Activated T-helper 9 cell treated with anti-CD3 and anti-CD28 coated beads, Interleukin-2, amount 50 U/mL, for 16 hours (primary cell): ENCODE measurements around the gene TKTL2.

Experiments
- DNase-seq: peaks from one replicate; pipeline ENCODE4 v3.0.0-alpha.2; 2020; ENCODE audit warnings: low read depth

TKTL2 gene

DNA sequence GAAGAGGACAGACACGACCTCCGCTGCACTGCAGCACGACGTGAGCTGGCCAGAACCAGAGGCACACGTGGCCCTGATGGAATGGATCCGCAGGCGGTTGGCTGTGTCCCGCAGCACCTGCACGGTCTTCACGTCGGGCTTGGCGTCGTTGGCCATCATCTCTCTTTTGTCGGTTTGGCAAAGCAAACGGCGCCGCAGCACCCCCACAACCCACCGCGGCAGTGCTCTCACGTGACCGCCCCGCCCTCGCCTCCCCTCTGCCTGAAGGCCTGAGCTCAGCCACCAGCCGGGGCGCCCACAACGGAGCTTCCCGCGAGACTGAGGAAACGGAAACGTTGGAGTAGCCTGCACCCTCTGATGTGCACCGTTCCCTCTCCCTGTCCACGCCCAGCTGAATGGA is at the start of gene TKTL2:
Gene TKTL2, minus strand, starts transcription at position 179 of the 400 bp plus-strand sequence. Its CDS starts 20 bp downstream, at position 159.
- DNase-seq = no peak

GRCh38 chr4:163515198-163515597 is 41.6 kb upstream of the TKTL2 start:
- DNase-seq = no peak

DNA sequence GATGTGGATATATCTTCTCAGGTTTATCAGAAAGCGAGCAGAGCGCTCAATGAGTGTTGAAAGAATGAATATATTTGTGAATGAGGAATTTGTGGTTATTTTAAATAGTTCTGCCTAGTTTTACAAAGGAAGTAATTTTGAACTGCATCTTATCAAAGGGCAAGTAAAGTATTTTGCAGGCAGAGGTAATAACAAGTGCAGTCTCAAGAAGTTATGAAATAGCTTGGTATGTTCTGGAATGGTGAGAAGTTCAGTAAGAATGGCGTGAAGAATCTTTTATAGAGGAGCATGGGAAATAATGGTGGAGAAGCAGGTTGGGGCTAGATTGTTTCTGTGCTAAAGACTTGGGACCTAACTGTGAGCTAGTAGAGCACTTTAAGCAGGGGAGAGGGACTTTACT is 31.8 kb upstream of the TKTL2 start:
- DNase-seq = no peak

- no peak for DNase-seq
Observed at GRCh38 chr4:163500586-163500985, 27.0 kb upstream of the TKTL2 start.

GRCh38 chr4:163495900-163496299 is 22.3 kb upstream of the TKTL2 start:
- DNase-seq = no peak

DNA sequence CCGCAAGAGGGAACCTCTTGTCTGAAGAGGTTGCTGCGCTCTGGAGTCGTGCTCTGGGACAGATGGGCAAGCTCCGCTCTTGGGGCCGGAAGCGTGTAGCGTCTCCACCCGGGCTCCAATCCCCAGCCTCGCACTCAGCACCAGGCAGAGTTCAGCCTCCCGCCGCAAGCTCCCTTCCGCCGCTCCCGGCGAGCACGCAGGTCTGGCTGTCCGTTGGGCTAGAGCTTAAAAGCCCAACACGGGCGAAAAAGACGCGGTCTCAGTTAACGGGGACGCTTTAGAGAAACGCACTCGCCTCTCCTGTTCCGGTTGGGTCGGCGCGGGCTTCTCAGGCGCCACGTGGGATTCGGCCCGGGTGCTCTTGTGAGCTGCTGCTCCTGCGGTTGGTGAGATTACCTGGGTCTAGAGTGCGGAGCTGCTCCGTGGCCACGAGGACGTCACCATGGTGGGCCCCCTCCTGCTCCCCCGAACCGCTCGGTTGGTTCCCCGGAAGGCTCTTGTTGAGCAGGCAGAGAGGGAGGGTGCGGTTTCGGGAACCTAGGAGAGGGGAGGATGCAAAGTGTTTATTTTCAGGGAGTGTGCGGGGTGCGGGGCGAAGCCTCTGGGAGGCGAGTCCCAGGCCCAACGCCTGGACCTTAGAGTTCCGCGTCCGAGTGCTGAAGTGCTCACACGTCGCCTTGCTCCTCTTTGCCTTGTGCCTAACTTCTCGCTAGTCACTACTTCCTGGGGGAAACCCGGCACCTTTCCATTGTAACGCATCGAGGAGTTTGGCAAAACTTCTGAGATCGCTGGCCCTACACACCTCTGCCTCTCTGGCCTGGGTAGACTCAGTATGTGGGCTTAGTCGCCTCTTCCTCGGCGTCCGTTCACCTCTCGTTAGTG is 21.0 kb upstream of the TKTL2 start, which contains the start of gene TMA16:
Gene TMA16, plus strand, starts transcription at position 331 of the 882 bp plus-strand sequence. Its CDS starts 112 bp downstream, at position 443.
- DNase-seq = peak; percentile 68

GRCh38 chr4:163493643-163494359 is 20.2 kb upstream of the TKTL2 start:
- no peak for DNase-seq

GRCh38 chr4:163492951-163493504 is 19.5 kb upstream of the TKTL2 start:
- no peak for DNase-seq

GRCh38 chr4:163489929-163490328 is 16.4 kb upstream of the TKTL2 start:
- no peak for DNase-seq

GRCh38 chr4:163486321-163486720 is 12.8 kb upstream of the TKTL2 start:
- DNase-seq = no peak

GRCh38 chr4:163485589-163485988 is 12.0 kb upstream of the TKTL2 start:
- DNase-seq = no peak

GRCh38 chr4:163484906-163485305 is 11.4 kb upstream of the TKTL2 start:
- no peak for DNase-seq

GRCh38 chr4:163482190-163482589 is 8.6 kb upstream of the TKTL2 start:
- DNase-seq = no peak

GRCh38 chr4:163476761-163477438 is 3.3 kb upstream of the TKTL2 start:
- no peak for DNase-seq

GRCh38 chr4:163474027-163474426 is 473 bp upstream of the TKTL2 start:
- DNase-seq = no peak

DNA sequence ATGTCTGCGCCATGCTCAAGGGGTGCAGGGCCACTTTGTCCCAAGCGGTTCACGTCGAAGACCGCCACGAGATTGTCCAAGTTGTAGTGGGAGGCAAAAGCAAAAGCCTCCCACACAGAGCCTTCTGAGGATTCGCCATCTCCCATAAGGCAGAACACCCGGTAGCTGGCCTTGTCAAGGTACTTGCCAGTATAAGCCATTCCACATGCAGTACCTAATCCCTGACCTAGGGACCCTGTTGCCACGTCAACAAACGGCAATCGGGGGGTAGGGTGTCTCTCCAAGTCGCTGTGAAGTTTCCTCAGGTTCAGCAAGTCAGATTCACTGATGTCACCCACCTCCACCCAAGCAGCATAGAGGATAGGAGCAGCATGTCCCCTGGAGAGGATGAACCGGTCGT is 424 bp downstream of the TKTL2 start:
- DNase-seq = no peak

DNA sequence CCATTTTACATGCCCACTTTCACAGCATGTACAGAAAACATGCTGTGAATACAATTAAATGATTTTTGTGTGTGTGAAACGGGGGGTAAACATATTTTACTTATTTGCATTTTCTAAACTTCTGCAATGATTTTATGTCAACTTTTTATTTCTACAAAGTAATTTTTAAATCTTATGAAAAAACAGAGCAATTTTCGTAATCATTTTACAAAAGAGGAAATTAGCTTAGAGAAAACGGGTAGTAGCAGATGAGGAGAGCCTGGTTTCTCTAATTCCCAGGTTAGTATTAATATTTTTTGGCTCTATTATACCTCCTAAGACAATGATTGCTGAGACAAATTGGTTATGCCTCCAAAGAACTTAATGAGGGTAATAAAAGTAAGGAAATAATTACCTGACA is 3.2 kb downstream of the TKTL2 start:
- DNase-seq = no peak

- DNase-seq = no peak
Observed at GRCh38 chr4:163467082-163467770, 6.3 kb downstream of the TKTL2 start.

GRCh38 chr4:163462556-163462955 is 11.0 kb downstream of the TKTL2 start:
- DNase-seq = no peak

DNA sequence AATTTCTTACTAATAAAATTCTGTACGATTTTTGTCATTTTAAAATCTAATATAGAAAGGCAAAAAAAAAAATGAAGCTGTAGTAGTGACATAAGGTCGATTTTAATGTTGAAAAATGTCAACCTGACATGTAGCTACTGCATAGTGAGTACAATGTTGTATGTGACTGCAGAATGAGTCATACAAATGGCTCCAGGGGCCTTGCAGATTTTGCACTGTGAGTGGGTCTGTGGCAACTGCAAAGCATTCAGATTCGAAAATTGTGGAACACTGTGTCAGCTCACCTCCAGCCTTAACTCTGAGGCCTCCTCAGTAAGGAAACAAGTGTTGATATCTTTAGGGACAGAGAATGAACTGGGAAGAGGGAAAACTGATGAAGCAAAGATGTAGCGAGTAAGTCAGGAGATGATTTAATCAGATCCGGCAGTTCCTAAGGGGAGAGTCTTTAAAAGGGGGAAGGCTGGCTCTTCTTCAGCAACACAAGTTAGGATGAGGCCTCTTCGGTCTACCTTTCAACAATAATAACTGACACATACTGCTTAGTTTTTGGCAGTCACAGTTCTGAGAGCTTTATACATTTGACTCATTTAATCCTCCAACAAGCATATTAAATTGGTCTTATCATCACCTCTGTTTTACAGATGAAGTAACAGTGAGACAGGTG is 24.9 kb downstream of the TKTL2 start:
- DNase-seq = no peak

GRCh38 chr4:163447481-163447880 is 26.1 kb downstream of the TKTL2 start:
- no peak for DNase-seq
